GM12878 (cell line): Measurements from ENCODE around the gene PTRH2. TPM values are rescaled to one million over a fixed set of nuclear protein-coding genes. Genes with fewer than 3 reads are reported as not detected.

Source experiments
- ATAC-seq: fragments of 200-7000 bp; cut with Tn5 transposase; 3 replicates; pipeline ENCODE4 v1.9.1; 2020; ENCODE audit warnings: mild to moderate bottlenecking, moderate library complexity
- BruUV-seq: library from RNA; stranded (reverse); fragments of 400-500 nt; replicated peaks from 2 replicates; lab custom pipeline; 2021; lab: Mats Ljungman, UMichigan
- CTCF ChIA-PET: fragments of 300-600 bp; sonication (Branson Sonifier 250); formaldehyde crosslinking; extraction: SDS; loops from one replicate; lab custom pipeline; 2021; ENCODE audit warnings: inconsistent platforms; lab: Yijun Ruan, JAX
- POLR2A ChIA-PET: fragments of 350-600 bp; formaldehyde crosslinking; extraction: SDS; loops from one replicate; lab custom pipeline; 2021; ENCODE audit warnings: inconsistent platforms; lab: Charles Lee
- RAD21 ChIA-PET: fragments of 300-600 bp; sonication (Branson Sonifier 250); formaldehyde crosslinking; loops from one replicate; lab custom pipeline; 2023; ENCODE audit warnings: antibody characterized with exemption; ENCODE audit not compliant: unreplicated experiment; lab: Charles Lee
- SMC1A ChIA-PET: fragments of 300-600 bp; sonication (Branson Sonifier 250); formaldehyde crosslinking; loops from one replicate; lab custom pipeline; 2023; ENCODE audit not compliant: unreplicated experiment, uncharacterized antibody; lab: Charles Lee
- DNase-seq: peaks from one replicate; pipeline ENCODE4 v3.0.0-alpha.2; 2011; ENCODE audit warnings: low read depth, low spot score
- FAIRE-seq: peaks from 3 replicates; lab custom pipeline; 2011; peaks lifted over from hg19 to GRCh38; lab: Jason Lieb, UNC
- H2AFZ ChIP-seq: 2 replicates; pipeline ENCODE4 v1.6.0; 2011; ENCODE audit warnings: low read depth, low read length, control low read depth; ENCODE audit not compliant: control insufficient read depth
- H3K27ac ChIP-seq: 2 replicates; pipeline ENCODE4 v1.5.1; 2011; ENCODE audit warnings: control low read depth; ENCODE audit not compliant: control insufficient read depth, insufficient read depth
- H3K27me3 ChIP-seq, 2 experiments: replicated peaks in 1 of 2; 2 replicates each; pipeline versions ENCODE4 v1.6.0 to v1.6.1; 2011; ENCODE audit warnings: low read length in 1 of 2; ENCODE audit not compliant: control insufficient read depth in 2 of 2, insufficient read depth in 2 of 2
- H3K36me3 ChIP-seq, 2 experiments: 2 replicates each; pipeline ENCODE4 v1.5.1; 2011; ENCODE audit warnings: low read length in 1 of 2; ENCODE audit not compliant: control insufficient read depth in 2 of 2, insufficient read depth in 2 of 2
- H3K4me1 ChIP-seq: 2 replicates; pipeline ENCODE4 v1.6.1; 2011; ENCODE audit warnings: mild to moderate bottlenecking, low read length, moderate library complexity, mixed read lengths; ENCODE audit not compliant: control insufficient read depth, insufficient read depth
- H3K4me2 ChIP-seq: 2 replicates; pipeline ENCODE4 v1.6.0; 2011; ENCODE audit warnings: control low read depth; ENCODE audit not compliant: control insufficient read depth, insufficient read depth
- H3K4me3 ChIP-seq: fragments of 200-600 bp; sonication (generic); 2 replicates; pipeline ENCODE4 v1.5.1; 2016
- H3K79me2 ChIP-seq: 2 replicates; pipeline ENCODE4 v1.6.0; 2011; ENCODE audit warnings: low read length; ENCODE audit not compliant: control insufficient read depth, insufficient read depth
- H3K9ac ChIP-seq: 2 replicates; pipeline ENCODE4 v1.8.0; 2011; ENCODE audit warnings: low read length, control low read depth, mixed read lengths; ENCODE audit not compliant: control insufficient read depth, insufficient read depth
- H3K9me3 ChIP-seq: replicated peaks from 3 replicates; pipeline ENCODE4 v1.5.1; 2011; ENCODE audit warnings: mild to moderate bottlenecking, low read length; ENCODE audit not compliant: control insufficient read depth, insufficient read depth
- H4K20me1 ChIP-seq: 2 replicates; pipeline ENCODE4 v1.6.0; 2011; ENCODE audit not compliant: control insufficient read depth, insufficient read depth
- CBX5 ChIP-seq: sonication (generic); IDR thresholded peaks from 2 replicates; pipeline ENCODE4 v1.6.1; 2016; ENCODE audit warnings: low read depth, moderate library complexity, mild to moderate bottlenecking, inconsistent platforms
- DPF2 ChIP-seq: fragments of 450-650 bp; IDR thresholded peaks from 2 replicates; pipeline ENCODE4 v1.6.1; 2017; ENCODE audit warnings: mild to moderate bottlenecking
- GATAD2B ChIP-seq: fragments of 450-650 bp; conservative IDR thresholded peaks from 2 replicates; pipeline ENCODE4 v1.6.1; 2017; ENCODE audit warnings: low read depth, mild to moderate bottlenecking, moderate library complexity
- NFXL1 ChIP-seq: fragments of 450-650 bp; IDR thresholded peaks from 2 replicates; pipeline ENCODE4 v1.6.1; 2017; ENCODE audit warnings: antibody characterized with exemption, mild to moderate bottlenecking, borderline replicate concordance
- RELA ChIP-seq: fragments of 450-650 bp; IDR thresholded peaks from 2 replicates; pipeline ENCODE4 v1.8.0; 2014; ENCODE audit warnings: borderline replicate concordance; ENCODE audit not compliant: partially characterized antibody
- SMAD1 ChIP-seq: fragments of 450-650 bp; IDR thresholded peaks from 2 replicates; pipeline ENCODE4 v1.6.1; 2018; ENCODE audit warnings: mild to moderate bottlenecking, low read depth; ENCODE audit not compliant: partially characterized antibody
- SPI1 ChIP-seq: IDR thresholded peaks from 2 replicates; pipeline ENCODE4 v1.6.1; 2011; ENCODE audit warnings: low read depth, mild to moderate bottlenecking, low read length, moderate library complexity, borderline replicate concordance; ENCODE audit not compliant: insufficient read depth
- STAT3 ChIP-seq: IDR thresholded peaks from 2 replicates; pipeline ENCODE4 v1.6.1; 2011; ENCODE audit warnings: low read depth, low read length, improper control_type of control experiment
- TCF12 ChIP-seq: IDR thresholded peaks from 2 replicates; pipeline ENCODE4 v1.6.1; 2011; ENCODE audit warnings: low read depth, mild to moderate bottlenecking, low read length
- TCF3 ChIP-seq: IDR thresholded peaks from 2 replicates; pipeline ENCODE4 v1.6.1; 2012; ENCODE audit warnings: low read depth, mild to moderate bottlenecking, low read length, borderline replicate concordance; ENCODE audit not compliant: insufficient read depth
- ZNF274 ChIP-seq: IDR thresholded peaks from one replicate; pipeline ENCODE4 v1.8.0; 2011; ENCODE audit not compliant: insufficient read length, insufficient read depth
- WGBS: methylation state at CpG from one replicate; pipeline ENCODE4 v1.1.6; 2016; ENCODE audit warnings: low lambda C conversion rate; ENCODE audit not compliant: insufficient replicate concordance, insufficient coverage; ENCODE audit errors: missing lambda C conversion rate; 5-methylcytosine and 5-hydroxymethylcytosine counted together
- in situ Hi-C: fragments of 300-500 bp; cut with MboI; formaldehyde crosslinking; loops from 9 replicates; pipeline ENCODE4 v1.14.3; 2018; ENCODE audit warnings: mixed read lengths
- intact Hi-C: fragments of 100-400 bp; cut with micrococcal nuclease; formaldehyde crosslinking; loops from one replicate; pipeline ENCODE4 v1.14.2; 2022; ENCODE audit not compliant: unreplicated experiment
- polyA plus RNA-seq, 11 experiments: library from polyadenylated mRNA; depleted of rRNA in 4 of 11; unstranded in 6 of 11; stranded (reverse) in 5 of 11; fragments of >200 nt; fragmentation: Nextera tagmentation in 4 of 11; fragmentation: Illumina TruSeq in 1 of 11; extraction: Ambion mirVana in 4 of 11; extraction: Trizol in 1 of 11; gene quantifications; 1 replicate in 1 of 11; 2 replicates in 10 of 11; pipeline versions ENCODE4 v1.2.1 to v1.2.3, GENCODE V29; 2011 to 2016; ENCODE audit warnings: inconsistent platforms in 2 of 11, missing spikeins in 2 of 11, low read depth in 1 of 11
- total RNA-seq, 4 experiments: library from RNA; depleted of rRNA in 3 of 4; stranded (reverse); fragments of >200 nt in 3 of 4; fragmentation: Illumina TruSeq in 1 of 4; extraction: Trizol in 1 of 4; gene quantifications; 2 replicates each; pipeline versions ENCODE4 v1.2.1 to v1.2.3, GENCODE V29; 2013 to 2021
- TF ChIP-seq, protein P1 (sequence below): IDR thresholded peaks from 2 replicates; pipeline ENCODE4 v1.6.1; 2011; ENCODE audit warnings: borderline replicate concordance, low read depth, mild to moderate bottlenecking, moderate library complexity, low read length; ENCODE audit not compliant: insufficient read depth, poor library complexity, severe bottlenecking
- TF ChIP-seq, protein P2 (sequence below): fragments of 450-650 bp; IDR thresholded peaks from 2 replicates; pipeline ENCODE4 v1.6.1; 2014; ENCODE audit warnings: mild to moderate bottlenecking

PTRH2 gene
- total and polyA plus RNA-seq, 10 of the 15 experiments (the other 5 are each of a cell fraction or from before 2014, with no cell fraction given): 37.7 to 156 (median 63.4) TPM

GRCh38 chr17:59727817-59728533 lies 20.7 kb upstream of the PTRH2 start:
- SMC1A ChIA-PET: interaction anchor here (1.4 to 2.1 kb wide), 2 partner anchors 14 to 26 kb away, joined by 3 to 4 read pairs; no protein-coding TSS in a partner anchor
- Histone ChIP-seq H3K9me3 (no peaks in the 10 kb centered on the region), H3K27me3 (no peaks in the 10 kb centered on the region), H3K4me3 (no peak overlapping the region), H3K4me2 (no peak overlapping the region), H3K79me2 (peaks cover 8% of the 10 kb centered on the region), H3K4me1 (no peaks in the 10 kb centered on the region; the same call in 1 of the 2 replicates), H4K20me1 (no peaks in the 10 kb centered on the region), H3K36me3 (no peaks in the 10 kb centered on the region), H3K27ac (no peak overlapping the region), H3K9ac (no peak overlapping the region), H2AFZ (no peak overlapping the region)
- FAIRE-seq (no peak), DNase-seq (no peak), ATAC-seq (no peak)
- RAD21 ChIA-PET: no interaction called here
- CTCF ChIA-PET: interaction anchor here (0.6 to 1.0 kb wide), 2 partner anchors 12 to 508 kb away, joined by 3 to 4 read pairs; partner anchors contain the start of gene GDPD1
- intact Hi-C loops: no loop called here
- POLR2A ChIA-PET: no interaction called here
- no TSS peak for BruUV-seq
- TF ChIP-seq STAT3 (no peak), TCF3 (no peak), TCF12 (no peak), DPF2 (no peak), SMAD1 (no peak), CBX5 (no peak), GATAD2B (no peak), NFXL1 (no peak), SPI1 (no peak), ZNF274 (no peak), RELA (no peak)
- TF ChIP-seq, protein P1, sequence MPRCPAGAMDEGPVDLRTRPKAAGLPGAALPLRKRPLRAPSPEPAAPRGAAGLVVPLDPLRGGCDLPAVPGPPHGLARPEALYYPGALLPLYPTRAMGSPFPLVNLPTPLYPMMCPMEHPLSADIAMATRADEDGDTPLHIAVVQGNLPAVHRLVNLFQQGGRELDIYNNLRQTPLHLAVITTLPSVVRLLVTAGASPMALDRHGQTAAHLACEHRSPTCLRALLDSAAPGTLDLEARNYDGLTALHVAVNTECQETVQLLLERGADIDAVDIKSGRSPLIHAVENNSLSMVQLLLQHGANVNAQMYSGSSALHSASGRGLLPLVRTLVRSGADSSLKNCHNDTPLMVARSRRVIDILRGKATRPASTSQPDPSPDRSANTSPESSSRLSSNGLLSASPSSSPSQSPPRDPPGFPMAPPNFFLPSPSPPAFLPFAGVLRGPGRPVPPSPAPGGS: no peak
- TF ChIP-seq, protein P2, sequence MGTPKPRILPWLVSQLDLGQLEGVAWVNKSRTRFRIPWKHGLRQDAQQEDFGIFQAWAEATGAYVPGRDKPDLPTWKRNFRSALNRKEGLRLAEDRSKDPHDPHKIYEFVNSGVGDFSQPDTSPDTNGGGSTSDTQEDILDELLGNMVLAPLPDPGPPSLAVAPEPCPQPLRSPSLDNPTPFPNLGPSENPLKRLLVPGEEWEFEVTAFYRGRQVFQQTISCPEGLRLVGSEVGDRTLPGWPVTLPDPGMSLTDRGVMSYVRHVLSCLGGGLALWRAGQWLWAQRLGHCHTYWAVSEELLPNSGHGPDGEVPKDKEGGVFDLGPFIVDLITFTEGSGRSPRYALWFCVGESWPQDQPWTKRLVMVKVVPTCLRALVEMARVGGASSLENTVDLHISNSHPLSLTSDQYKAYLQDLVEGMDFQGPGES: no peak
- WGBS: 100% methylated on average over 1 of the region's 1 CpG
- in situ Hi-C loops: no loop called here
